Measurements from ENCODE around the gene KCND3. TPM values are rescaled to one million over a fixed set of nuclear protein-coding genes. Genes with fewer than 3 reads are reported as not detected.
A peak's percentile ranks its signal among the peaks of the same experiment; 100 is the strongest.

Gene KCND3
- total and polyA plus RNA-seq, 8 donors: 2.5 to 18.6 (median 6.9) TPM

GRCh38 chr1:111978695-111979094 is 10.8 kb downstream of the KCND3 start:
- DNase-seq: no peak
- no peak overlapping the region for H3K4me3 ChIP-seq
- no peaks in the 10 kb centered on the region for H3K36me3 ChIP-seq
- WGBS, 2 donors: 5 to 16% methylated on average over 1 of the region's 1 CpG
- no peak for FAIRE-seq
- ATAC-seq: no peak
- TF ChIP-seq, protein P1, sequence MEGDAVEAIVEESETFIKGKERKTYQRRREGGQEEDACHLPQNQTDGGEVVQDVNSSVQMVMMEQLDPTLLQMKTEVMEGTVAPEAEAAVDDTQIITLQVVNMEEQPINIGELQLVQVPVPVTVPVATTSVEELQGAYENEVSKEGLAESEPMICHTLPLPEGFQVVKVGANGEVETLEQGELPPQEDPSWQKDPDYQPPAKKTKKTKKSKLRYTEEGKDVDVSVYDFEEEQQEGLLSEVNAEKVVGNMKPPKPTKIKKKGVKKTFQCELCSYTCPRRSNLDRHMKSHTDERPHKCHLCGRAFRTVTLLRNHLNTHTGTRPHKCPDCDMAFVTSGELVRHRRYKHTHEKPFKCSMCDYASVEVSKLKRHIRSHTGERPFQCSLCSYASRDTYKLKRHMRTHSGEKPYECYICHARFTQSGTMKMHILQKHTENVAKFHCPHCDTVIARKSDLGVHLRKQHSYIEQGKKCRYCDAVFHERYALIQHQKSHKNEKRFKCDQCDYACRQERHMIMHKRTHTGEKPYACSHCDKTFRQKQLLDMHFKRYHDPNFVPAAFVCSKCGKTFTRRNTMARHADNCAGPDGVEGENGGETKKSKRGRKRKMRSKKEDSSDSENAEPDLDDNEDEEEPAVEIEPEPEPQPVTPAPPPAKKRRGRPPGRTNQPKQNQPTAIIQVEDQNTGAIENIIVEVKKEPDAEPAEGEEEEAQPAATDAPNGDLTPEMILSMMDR (IDR thresholded peaks at IDR 0.05): no peak
- H3K27me3 ChIP-seq: no peaks in the 10 kb centered on the region
- H3K9me3 ChIP-seq: no peaks in the 10 kb centered on the region
- intact Hi-C loops (cut with DNase I): no loop called here
- peaks cover 7 to 17% (median 8%) of the 10 kb centered on the region in 3 donors for H3K4me1 ChIP-seq
- H3K27ac ChIP-seq: no peak overlapping the region

GRCh38 chr1:111977378-111977777 is 12.1 kb downstream of the KCND3 start:
- Histone ChIP-seq H3K9me3 (no peaks in the 10 kb centered on the region), H3K36me3 (no peaks in the 10 kb centered on the region), H3K4me1 (peaks cover 7 to 17% (median 8%) of the 10 kb centered on the region in 3 donors), H3K27ac (no peak overlapping the region), H3K4me3 (no peak overlapping the region), H3K27me3 (no peaks in the 10 kb centered on the region)
- WGBS, 2 donors: 55 to 65% methylated on average over 9 of the region's 9 CpGs
- TF ChIP-seq, protein P1 (IDR thresholded peaks at IDR 0.05): no peak
- no peak for ATAC-seq
- intact Hi-C loops (cut with DNase I): no loop called here
- FAIRE-seq: no peak
- no peak for DNase-seq

GRCh38 chr1:111976842-111977241 is 12.6 kb downstream of the KCND3 start:
- intact Hi-C loops (cut with DNase I): no loop called here
- ATAC-seq: peak; percentile 38 to 69 (median 54)
- H3K36me3 ChIP-seq: no peaks in the 10 kb centered on the region
- peak overlapping the region in 1 of 4 donors; percentile 44 for H3K27ac ChIP-seq
- no peak for DNase-seq
- H3K9me3 ChIP-seq: no peaks in the 10 kb centered on the region
- no peak for FAIRE-seq
- H3K4me3 ChIP-seq: no peak overlapping the region
- H3K27me3 ChIP-seq: no peaks in the 10 kb centered on the region
- TF ChIP-seq, protein P1 (IDR thresholded peaks at IDR 0.05): no peak
- peaks cover 7 to 17% (median 8%) of the 10 kb centered on the region in 3 donors for H3K4me1 ChIP-seq
- 11 to 16% methylated on average over 3 of the region's 3 CpGs for WGBS, 2 donors

GRCh38 chr1:111976332-111976731 is 13.1 kb downstream of the KCND3 start:
- peak overlapping the region in 1 of 4 donors; percentile 44 for H3K27ac ChIP-seq
- TF ChIP-seq, protein P1 (IDR thresholded peaks at IDR 0.05): no peak
- intact Hi-C loops (cut with DNase I): no loop called here
- ATAC-seq (peak; percentile 77 to 91 (median 85)), DNase-seq (peak in 1 of 6 donors; percentile 46), FAIRE-seq (no peak)
- peaks cover 7 to 17% (median 8%) of the 10 kb centered on the region in 3 donors for H3K4me1 ChIP-seq
- no peaks in the 10 kb centered on the region for H3K9me3 ChIP-seq
- H3K4me3 ChIP-seq: no peak overlapping the region
- WGBS, 2 donors: 23 to 24% methylated on average over 5 of the region's 5 CpGs
- no peaks in the 10 kb centered on the region for H3K27me3 ChIP-seq
- H3K36me3 ChIP-seq: no peaks in the 10 kb centered on the region

DNA sequence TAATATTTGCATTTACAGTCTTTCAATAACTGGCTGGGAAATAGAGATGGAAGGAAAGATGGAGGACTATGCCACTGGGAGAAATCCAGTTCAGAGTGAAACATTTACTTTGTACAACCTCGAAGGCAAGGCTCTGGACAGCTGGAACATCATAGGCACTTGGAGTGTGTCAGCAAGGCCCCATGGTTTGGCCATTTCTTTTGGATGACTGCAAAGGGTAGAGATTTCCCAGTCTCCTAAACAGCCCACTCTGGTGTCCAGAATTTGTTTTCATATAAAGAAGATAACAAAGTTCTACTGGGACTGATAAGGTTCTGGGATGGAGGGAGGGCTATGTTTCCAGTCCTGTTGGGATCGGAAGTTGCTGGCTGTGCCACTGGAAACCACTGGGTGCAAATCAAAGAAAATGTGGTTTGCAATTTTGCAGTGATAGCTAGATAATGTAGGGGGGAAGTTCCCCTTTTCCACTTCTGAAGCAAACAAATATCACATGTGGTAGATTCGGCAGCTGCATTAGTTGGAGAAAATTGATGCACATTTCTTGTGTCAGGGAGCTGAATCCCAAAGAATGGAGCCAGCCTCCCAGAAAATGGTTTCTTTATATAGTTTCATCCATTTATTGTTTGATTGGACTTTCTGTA is 16.2 kb downstream of the KCND3 start:
- Histone ChIP-seq H3K36me3 (no peaks in the 10 kb centered on the region), H3K4me3 (no peak overlapping the region), H3K27ac (no peak overlapping the region), H3K27me3 (no peaks in the 10 kb centered on the region), H3K4me1 (peaks cover 7 to 17% (median 8%) of the 10 kb centered on the region in 3 donors), H3K9me3 (no peaks in the 10 kb centered on the region)
- no peak for ATAC-seq
- no peak for DNase-seq
- 67 to 83% methylated on average over 3 of the region's 3 CpGs for WGBS, 2 donors
- FAIRE-seq: no peak
- intact Hi-C loops (cut with DNase I): no loop called here
- TF ChIP-seq, protein P1 (IDR thresholded peaks at IDR 0.05): no peak

Data from pancreas (tissue), 10 donors.